C4-2B (cell line): Measurements from ENCODE around the gene SOX1.

Experiments
- H3K27ac ChIP-seq: fragments of 450-650 bp; 2 replicates; pipeline ENCODE4 v1.5.1; 2017
- ZFX ChIP-seq: fragments of 450-650 bp; IDR thresholded peaks from 2 replicates; pipeline ENCODE4 v1.6.1; 2017
- TF ChIP-seq, protein P1 (sequence below): fragments of 450-650 bp; conservative IDR thresholded peaks from 2 replicates; pipeline ENCODE4 v1.5.1; 2017; ENCODE audit warnings: mild to moderate bottlenecking

The SOX1 gene

DNA sequence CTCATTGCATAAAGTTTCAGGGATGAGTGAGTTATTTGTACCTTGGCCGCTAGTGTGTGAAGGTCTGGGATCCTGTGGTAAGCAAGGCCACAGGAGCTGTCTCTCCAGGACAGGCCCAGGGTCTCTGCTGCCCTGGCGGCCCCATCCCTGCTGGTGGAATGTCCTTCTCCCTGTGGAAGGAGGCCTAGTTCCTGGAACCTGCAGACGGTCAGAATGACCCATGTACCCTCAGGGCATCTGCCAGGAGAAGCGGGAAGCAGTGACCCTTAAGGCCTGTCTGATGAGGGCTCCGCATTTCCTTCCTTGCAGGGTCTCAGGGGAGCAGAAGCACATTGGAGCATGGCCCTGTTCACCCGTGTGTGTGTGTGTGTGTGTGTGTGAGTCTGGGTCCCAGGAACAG is 32.1 kb upstream of the SOX1 start:
- H3K27ac ChIP-seq: no peak overlapping the region
- TF ChIP-seq, protein P1, sequence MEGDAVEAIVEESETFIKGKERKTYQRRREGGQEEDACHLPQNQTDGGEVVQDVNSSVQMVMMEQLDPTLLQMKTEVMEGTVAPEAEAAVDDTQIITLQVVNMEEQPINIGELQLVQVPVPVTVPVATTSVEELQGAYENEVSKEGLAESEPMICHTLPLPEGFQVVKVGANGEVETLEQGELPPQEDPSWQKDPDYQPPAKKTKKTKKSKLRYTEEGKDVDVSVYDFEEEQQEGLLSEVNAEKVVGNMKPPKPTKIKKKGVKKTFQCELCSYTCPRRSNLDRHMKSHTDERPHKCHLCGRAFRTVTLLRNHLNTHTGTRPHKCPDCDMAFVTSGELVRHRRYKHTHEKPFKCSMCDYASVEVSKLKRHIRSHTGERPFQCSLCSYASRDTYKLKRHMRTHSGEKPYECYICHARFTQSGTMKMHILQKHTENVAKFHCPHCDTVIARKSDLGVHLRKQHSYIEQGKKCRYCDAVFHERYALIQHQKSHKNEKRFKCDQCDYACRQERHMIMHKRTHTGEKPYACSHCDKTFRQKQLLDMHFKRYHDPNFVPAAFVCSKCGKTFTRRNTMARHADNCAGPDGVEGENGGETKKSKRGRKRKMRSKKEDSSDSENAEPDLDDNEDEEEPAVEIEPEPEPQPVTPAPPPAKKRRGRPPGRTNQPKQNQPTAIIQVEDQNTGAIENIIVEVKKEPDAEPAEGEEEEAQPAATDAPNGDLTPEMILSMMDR: no peak
- TF ChIP-seq ZFX: no peak

DNA sequence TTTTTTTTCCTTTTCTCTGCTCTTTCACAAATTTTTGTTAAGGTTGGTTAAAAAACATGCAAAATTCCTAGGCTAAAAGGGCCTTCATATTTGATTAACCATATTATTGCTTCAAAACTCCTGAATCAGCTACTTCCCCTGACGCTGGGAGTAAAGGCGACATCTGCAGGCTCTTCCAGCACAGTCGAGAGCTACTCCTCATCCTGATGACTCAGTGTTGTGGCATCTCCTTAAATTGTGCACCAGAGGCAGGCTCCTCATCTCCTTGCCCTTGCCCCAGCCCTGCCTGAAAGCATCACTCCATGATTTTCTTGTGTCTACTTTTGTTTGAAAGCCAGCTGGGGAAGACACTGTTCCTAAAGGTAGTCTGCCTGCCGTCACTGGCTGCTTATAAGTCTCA is 24.5 kb upstream of the SOX1 start:
- no peak overlapping the region for H3K27ac ChIP-seq
- TF ChIP-seq ZFX: no peak
- TF ChIP-seq, protein P1: no peak

DNA sequence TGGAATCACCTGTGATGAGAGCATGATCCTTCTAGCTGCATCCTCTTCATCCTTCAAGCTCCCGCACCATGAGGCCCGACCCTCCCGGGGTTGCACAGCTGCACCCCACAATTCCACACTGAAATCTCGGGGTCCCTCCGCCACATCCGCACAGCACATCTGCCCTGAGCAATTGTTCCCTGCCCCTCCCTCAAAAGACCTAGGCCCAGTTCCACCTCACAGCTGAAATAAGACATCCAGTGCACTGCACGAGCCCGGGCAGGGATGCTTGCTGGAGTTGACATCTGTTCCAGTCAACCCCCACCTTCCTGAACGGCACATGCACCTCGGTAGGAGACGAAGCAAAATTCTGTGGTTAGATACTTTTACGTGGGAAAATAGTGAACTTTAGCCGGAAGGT is 14.7 kb upstream of the SOX1 start:
- H3K27ac ChIP-seq: no peak overlapping the region
- TF ChIP-seq, protein P1: no peak
- TF ChIP-seq ZFX: no peak

DNA sequence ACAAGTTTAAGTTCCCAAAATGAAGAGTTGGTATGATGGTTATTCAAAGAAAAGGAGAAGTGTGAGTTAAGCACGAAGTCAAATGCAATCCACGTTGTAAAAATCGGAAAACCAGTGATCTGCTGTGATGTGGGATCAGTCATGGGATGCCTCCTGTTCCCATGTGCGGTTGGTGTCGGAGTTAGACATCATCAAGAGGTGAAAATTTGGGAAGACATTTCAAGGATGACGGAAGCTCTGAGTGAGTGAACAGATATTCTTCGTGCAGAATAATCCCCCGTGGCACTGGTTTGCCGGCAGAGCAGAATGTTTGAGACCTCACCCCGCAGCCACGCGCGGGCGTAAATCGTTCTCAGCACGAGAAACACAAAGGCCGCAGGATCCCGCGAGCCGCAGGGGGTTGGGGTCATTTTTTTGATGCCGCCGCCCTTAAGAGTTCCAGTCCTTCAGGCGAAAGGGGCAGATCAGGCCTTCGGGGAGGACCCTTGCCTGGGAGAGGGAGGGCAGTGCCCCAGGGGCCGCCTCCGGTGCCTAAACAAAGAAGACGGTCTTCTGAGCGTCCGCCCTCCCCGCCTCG is 13.7 kb upstream of the SOX1 start:
- H3K27ac ChIP-seq: no peak overlapping the region
- TF ChIP-seq, protein P1: no peak
- no peak for TF ChIP-seq ZFX

DNA sequence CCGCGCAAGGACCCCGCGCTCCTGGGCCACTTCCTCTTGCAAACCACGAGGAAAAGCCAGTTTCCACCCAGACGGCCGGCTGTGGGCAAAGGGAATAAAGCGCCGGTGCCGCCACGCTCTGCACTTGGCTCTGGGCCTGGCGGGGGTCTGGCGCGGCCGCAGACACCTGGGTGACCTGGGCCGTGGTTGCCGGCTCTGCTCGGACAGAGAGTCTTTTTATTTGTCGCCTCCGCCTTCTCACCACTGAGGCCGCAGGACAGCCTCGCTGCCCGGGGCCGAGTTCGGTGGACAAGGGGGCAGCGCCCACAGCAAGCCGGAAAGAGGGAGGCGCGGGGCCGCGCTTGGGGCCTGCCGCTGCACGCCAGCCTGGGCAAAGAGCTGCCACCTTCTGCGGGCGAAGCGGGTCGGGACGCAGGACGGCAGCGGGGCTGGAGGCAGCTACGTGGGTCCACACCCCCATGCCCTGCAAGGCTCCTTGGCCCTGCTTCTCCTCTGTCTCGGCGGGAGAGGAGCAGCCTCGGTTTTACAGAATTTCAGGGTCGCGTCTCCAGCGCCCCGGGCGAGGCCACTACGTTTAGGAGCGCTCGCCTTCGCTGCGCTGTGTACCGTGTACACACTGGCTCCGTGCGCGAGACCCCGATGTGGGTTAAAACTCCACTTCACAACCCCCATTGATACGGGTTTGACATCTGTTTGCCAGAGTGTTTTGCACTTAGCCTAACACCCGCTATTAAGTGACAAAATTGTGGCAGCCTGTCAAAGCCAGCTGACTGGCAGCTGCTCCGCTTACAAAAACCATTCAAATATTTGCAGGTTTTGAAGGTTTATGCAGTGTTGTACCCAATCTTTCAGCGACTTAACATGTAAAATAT is 13.0 kb upstream of the SOX1 start:
- H3K27ac ChIP-seq: no peak overlapping the region
- TF ChIP-seq ZFX: no peak
- TF ChIP-seq, protein P1: no peak

DNA sequence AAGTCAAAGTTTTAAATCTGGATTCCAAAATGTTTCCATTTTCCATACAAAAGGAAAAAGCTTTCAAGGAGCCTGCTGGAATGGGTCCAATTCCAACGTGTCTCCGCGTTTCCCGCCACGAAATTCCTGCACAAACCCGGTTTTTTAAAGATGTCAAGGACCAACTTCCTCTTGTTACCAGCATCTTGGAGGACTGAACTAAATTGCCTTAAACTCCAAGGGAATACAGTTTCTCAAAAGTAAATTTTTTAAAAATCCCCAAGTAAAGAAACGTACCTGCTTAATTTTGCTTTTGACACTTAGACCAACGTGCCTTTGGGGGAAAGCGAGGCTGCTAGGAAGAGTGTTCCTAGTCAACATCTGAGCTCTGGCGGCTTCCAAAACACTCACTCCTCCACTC is 12.3 kb upstream of the SOX1 start:
- TF ChIP-seq ZFX: no peak
- TF ChIP-seq, protein P1: no peak

DNA sequence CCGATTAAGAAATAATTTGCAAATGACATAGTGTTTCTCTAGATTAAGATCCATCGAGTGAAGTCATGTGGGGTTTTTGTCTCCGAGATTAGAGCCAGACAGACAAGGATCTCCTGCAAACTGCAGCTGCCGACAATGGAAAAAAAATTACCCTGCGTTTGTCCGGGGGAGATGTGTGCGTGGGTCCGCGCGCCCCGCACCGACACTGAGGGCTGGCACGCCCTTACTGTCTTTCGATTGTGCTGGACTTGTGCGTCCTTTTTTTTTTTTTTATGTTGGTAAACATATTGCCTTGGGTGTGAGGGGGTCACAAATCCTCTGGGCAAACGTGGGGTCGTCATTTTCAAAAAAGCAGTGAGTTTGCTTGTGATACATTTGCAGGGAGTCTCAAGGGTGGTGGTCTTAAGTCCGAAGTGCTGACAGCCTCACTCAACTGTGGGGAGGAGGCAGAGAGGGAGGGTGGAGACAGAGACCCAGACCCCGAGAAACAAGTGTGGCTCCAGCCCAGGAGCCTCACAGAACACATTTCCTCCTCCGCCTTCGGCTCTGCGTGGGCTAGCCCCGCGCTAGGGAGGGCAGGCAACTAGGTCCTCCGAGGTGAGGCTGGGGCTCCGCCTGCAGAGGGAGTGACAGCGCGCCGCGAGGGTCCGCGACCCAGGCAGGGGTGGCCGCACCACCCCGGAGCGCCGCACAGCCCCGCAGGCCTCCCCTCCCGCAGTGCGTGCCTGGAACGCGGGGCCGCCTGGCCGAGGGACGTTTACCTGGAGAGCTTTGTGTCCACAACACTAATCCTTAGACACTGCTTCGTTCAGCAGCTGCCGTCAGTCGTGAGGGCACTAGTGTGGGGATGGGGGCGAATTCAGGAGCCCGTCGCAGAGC is 11.7 kb upstream of the SOX1 start:
- TF ChIP-seq, protein P1: no peak
- TF ChIP-seq ZFX: no peak
- H3K27ac ChIP-seq: no peak overlapping the region

More for the DNA sequence above, 12.3 kb upstream of the SOX1 start:
- H3K27ac ChIP-seq: no peak overlapping the region
